ENCODE measurements around the gene FGF19.

Gene FGF19, protein sequence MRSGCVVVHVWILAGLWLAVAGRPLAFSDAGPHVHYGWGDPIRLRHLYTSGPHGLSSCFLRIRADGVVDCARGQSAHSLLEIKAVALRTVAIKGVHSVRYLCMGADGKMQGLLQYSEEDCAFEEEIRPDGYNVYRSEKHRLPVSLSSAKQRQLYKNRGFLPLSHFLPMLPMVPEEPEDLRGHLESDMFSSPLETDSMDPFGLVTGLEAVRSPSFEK

DNA sequence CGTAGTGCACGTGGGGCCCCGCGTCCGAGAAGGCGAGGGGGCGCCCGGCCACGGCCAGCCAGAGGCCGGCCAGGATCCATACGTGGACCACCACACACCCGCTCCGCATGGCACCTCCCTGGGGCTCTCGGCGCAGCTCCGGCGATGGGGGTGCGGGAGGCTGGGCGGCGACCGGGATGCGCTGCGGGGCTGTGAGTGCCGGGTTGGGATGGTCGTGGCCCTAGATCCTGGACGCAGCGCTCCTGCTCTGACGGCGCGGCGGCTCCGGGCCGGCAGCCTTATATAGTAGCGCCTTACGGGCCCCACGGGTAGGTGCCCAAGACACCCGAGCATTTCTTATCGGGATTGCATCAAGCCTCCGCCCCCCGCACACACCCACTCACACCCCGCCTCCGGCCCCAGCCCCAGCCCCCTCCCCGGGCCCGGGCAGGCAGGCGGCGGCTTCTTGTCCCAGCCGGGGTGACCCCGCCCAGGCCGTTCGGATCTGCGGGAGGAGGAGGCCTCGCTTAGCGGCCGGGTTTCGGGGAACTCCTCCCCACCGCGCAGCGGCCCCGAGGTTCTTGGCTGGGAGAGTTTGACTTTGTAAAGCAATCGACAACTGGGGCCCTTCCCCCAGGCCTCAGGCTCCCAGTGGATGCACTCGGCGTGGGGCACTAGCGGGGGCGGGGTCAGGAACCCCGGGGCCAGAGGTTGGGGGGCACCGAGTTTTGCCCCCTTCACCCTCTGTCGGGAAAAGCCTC, at the start of gene FGF19:
FGF19 (minus strand) TSS at position 255 of the 740 bp plus-strand sequence; CDS start at position 109, 146 bp downstream.
- no peak for TF ChIP-seq FOXK2 (IDR thresholded peaks at IDR 0.05)
- TF ChIP-seq NFRKB (IDR thresholded peaks at IDR 0.05): no peak
- no peak for TF ChIP-seq FOXM1 (IDR thresholded peaks at IDR 0.05; ENCODE audit: borderline replicate concordance)
- TF ChIP-seq TARDBP (IDR thresholded peaks at IDR 0.05): no peak
- TF ChIP-seq ZNF384 (IDR thresholded peaks at IDR 0.05): no peak
- no peak for TF ChIP-seq ELF4 (IDR thresholded peaks at IDR 0.05)
- TF ChIP-seq FOXA1 (IDR thresholded peaks at IDR 0.05): no peak
- no peak for TF ChIP-seq SUZ12 (IDR thresholded peaks at IDR 0.05)
- TF ChIP-seq SP1 (IDR thresholded peaks at IDR 0.05): no peak
- TF ChIP-seq, protein P1, sequence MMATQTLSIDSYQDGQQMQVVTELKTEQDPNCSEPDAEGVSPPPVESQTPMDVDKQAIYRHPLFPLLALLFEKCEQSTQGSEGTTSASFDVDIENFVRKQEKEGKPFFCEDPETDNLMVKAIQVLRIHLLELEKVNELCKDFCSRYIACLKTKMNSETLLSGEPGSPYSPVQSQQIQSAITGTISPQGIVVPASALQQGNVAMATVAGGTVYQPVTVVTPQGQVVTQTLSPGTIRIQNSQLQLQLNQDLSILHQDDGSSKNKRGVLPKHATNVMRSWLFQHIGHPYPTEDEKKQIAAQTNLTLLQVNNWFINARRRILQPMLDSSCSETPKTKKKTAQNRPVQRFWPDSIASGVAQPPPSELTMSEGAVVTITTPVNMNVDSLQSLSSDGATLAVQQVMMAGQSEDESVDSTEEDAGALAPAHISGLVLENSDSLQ (IDR thresholded peaks at IDR 0.05): no peak
- DNase-seq (ENCODE audit: extremely low spot score): no peak
- ChIA-PET POLR2A (no interaction called here), CTCF (interaction anchor here (0.5 to 1.0 kb wide), 5 partner anchors 34 to 493 kb away, joined by 3 read pairs; no protein-coding TSS in a partner anchor)

DNA sequence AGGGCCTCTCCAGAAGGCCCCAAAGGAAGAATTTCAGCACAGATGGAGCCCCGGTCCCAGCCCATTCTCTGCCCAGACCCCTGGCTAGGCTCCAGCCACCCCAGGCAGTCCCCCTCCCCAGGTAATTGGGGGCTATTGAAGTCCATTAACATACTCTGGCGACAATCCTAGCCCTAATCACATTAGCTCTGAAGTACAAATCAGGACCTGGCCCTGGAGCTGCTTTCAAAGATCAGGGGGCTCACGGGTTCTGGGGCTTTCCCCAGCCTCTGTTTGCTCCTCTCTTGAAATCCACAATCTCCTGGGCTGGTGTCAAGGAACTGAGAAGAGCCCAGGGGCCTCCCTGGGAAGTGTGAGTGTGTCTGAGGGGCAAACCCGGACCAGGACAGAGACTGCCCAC, 49.1 kb upstream of the FGF19 start:
- DNase-seq (ENCODE audit: extremely low spot score): no peak
- TF ChIP-seq ZNF384 (IDR thresholded peaks at IDR 0.05) (no peak), SUZ12 (IDR thresholded peaks at IDR 0.05) (no peak), FOXA1 (IDR thresholded peaks at IDR 0.05) (no peak), BHLHE40 (IDR thresholded peaks at IDR 0.05; ENCODE audit: borderline replicate concordance) (no peak), HDGF (IDR thresholded peaks at IDR 0.05; ENCODE audit: borderline replicate concordance) (no peak), SP1 (IDR thresholded peaks at IDR 0.05) (no peak), L3MBTL2 (conservative IDR thresholded peaks at IDR 0.05) (no peak), FOXK2 (IDR thresholded peaks at IDR 0.05) (no peak), CTBP1 (IDR thresholded peaks at IDR 0.05; ENCODE audit: borderline replicate concordance) (no peak), TARDBP (IDR thresholded peaks at IDR 0.05) (no peak), NFRKB (IDR thresholded peaks at IDR 0.05) (no peak), ARNT (IDR thresholded peaks at IDR 0.05) (no peak), LEF1 (IDR thresholded peaks at IDR 0.05; ENCODE audit: borderline replicate concordance) (no peak), FOXM1 (IDR thresholded peaks at IDR 0.05; ENCODE audit: borderline replicate concordance) (no peak), ELF4 (IDR thresholded peaks at IDR 0.05) (no peak)
- TF ChIP-seq, protein P1 (IDR thresholded peaks at IDR 0.05): no peak
- ChIA-PET CTCF (no interaction called here), POLR2A (no interaction called here)

DNA sequence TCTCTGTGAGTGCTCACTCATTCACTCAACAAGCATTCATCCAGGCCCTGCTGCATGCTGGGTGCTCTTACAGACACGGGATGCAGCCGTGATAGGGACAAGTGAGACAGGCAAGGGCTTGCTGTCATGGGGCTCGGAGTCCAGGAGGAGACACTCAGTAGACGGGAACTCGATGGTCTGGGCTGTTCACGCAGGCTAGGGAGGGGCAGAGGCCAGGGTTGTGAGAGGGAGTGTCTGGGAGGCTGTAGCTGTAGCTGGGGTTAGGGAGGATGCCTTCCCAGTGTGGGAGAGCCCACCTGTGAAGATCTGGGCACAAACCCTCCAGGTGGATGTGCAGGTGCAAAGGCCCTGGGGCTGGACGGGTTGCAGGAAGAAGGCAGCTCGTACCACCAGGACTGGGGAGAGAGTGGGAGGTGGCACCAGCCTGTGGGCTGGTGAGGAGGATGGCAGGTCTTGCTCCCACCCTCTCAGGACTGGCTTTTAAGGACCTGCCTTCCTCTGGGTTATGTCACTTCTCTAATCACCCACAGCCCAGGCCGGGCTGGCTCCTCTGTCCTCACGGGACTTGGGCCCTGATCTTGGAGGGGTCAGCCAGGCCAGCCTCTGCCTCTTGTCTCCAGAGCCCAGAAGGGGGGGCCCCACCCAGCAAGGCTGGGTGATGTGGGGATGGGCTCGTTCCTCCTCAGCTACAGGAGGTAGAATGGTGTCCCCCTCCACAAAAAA, 47.2 kb upstream of the FGF19 start:
- POLR2A ChIA-PET: no interaction called here
- no peak for TF ChIP-seq FOXK2 (IDR thresholded peaks at IDR 0.05)
- DNase-seq (ENCODE audit: extremely low spot score): no peak
- CTCF ChIA-PET: no interaction called here

DNA sequence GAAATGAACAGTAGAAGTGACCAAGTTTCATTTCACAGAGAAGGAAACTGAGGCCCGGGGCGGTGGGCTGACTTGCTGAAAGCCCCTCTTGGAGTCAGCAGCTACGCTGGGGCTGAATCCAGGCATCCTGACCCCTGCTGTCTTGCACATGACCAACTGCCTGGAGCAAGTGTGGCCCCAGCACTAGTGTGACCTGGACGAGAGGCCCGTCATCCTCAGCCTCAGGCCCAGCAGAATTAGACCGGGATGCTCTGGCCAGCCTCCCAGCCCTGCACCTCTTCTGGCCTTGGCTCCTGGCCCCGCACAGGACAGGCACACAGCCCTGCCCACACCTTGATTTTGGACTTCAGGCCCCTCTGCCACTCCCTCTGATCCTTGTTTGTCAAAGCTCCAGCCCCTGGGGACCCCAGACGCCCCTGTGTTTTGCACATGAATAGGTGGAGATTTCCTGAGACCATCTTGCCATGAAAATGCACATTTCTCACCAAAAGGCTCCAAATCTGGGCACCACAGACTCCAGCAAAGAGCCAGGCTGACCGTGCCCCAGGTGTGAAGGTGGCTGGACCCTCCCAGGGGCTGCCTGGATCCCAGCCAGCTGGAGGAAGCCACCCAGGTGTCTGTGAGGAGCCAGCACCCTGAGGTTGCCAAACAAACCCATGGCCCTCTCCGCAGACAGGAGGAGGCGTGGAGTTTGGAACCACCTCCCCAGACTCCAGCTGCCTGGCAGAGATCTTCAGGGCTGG, 46.5 kb upstream of the FGF19 start:
- no peak for DNase-seq (ENCODE audit: extremely low spot score)
- CTCF ChIA-PET: no interaction called here
- POLR2A ChIA-PET: no interaction called here
- no peak for TF ChIP-seq SUZ12 (IDR thresholded peaks at IDR 0.05)
- TF ChIP-seq ZNF384 (IDR thresholded peaks at IDR 0.05): no peak
- TF ChIP-seq FOXK2 (IDR thresholded peaks at IDR 0.05): no peak
- no peak for TF ChIP-seq TARDBP (IDR thresholded peaks at IDR 0.05)
- TF ChIP-seq NFRKB (IDR thresholded peaks at IDR 0.05): no peak
- no peak for TF ChIP-seq ARNT (IDR thresholded peaks at IDR 0.05)
- no peak for TF ChIP-seq ELF4 (IDR thresholded peaks at IDR 0.05)
- TF ChIP-seq LEF1 (IDR thresholded peaks at IDR 0.05; ENCODE audit: borderline replicate concordance): no peak
- TF ChIP-seq L3MBTL2 (conservative IDR thresholded peaks at IDR 0.05): no peak
- TF ChIP-seq BHLHE40 (IDR thresholded peaks at IDR 0.05; ENCODE audit: borderline replicate concordance): no peak
- TF ChIP-seq HDGF (IDR thresholded peaks at IDR 0.05; ENCODE audit: borderline replicate concordance): no peak
- TF ChIP-seq FOXM1 (IDR thresholded peaks at IDR 0.05; ENCODE audit: borderline replicate concordance): no peak
- TF ChIP-seq FOXA1 (IDR thresholded peaks at IDR 0.05): no peak

DNA sequence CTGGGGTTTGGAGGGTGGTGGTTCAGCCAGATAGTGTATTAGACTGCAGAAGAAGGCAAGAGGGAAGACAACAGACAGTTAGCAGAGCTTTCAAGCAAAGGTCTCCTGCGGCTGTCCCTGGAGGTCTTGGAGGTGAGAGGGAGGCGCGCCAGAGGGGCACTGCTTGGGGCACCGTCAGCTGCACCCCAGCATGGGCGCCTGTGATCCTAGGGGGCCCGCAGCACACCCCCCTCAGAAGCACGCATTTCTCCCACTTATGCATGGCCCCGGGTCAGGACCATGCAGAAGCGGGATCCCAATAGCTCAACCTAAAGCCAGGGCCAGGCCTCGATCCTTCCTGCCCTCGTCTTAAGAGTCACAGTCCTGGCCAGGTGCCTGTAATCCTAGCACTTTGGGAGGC, 44.8 kb upstream of the FGF19 start:
- CTCF ChIA-PET: no interaction called here
- DNase-seq (ENCODE audit: extremely low spot score): no peak
- no peak for TF ChIP-seq ZNF384 (IDR thresholded peaks at IDR 0.05)
- TF ChIP-seq FOXM1 (IDR thresholded peaks at IDR 0.05; ENCODE audit: borderline replicate concordance): no peak
- POLR2A ChIA-PET: no interaction called here

All from HEK293T (cell line).